K562 (cell line): ENCODE measurements around the gene PACSIN1. TPM values are rescaled to one million over a fixed set of nuclear protein-coding genes. Genes with fewer than 3 reads are reported as not detected.

Source experiments
- ATAC-seq: fragments of 200-7000 bp; cut with Tn5 transposase; 3 replicates; pipeline ENCODE4 v1.9.1; 2020; ENCODE audit warnings: moderate library complexity
- BruUV-seq: library from RNA; stranded (reverse); fragments of 400-500 nt; replicated peaks from 2 replicates; lab custom pipeline; 2021; lab: Mats Ljungman, UMichigan
- CTCF ChIA-PET: fragments of 300-600 bp; formaldehyde crosslinking; extraction: SDS; loops from one replicate; lab custom pipeline; 2021; ENCODE audit warnings: low intra/inter-chr PET ratio; lab: Yijun Ruan, JAX
- POLR2A ChIA-PET: fragments of 300-600, 350-650 bp; sonication (Branson Sonifier 250); formaldehyde crosslinking; extraction: SDS; loops from one replicate; lab custom pipeline; 2021; ENCODE audit warnings: antibody characterized with exemption, inconsistent platforms; lab: Yijun Ruan, JAX
- DNase-seq, 4 experiments: peaks; one replicate each; pipeline versions ENCODE4 v3.0.0 to v3.0.0-alpha.2; 2011 to 2018; ENCODE audit warnings: low spot score in 3 of 4, mixed read lengths in 3 of 4; ENCODE audit errors: extremely low read depth in 1 of 4
- FAIRE-seq: peaks from 2 replicates; lab custom pipeline; 2011; peaks lifted over from hg19 to GRCh38; lab: Jason Lieb, UNC
- H2AFZ ChIP-seq: 2 replicates; pipeline ENCODE4 v1.6.0; 2011; ENCODE audit warnings: low read depth, low read length, control low read depth, inconsistent platforms
- H3K27ac ChIP-seq: fragments of 200-600 bp; 3 replicates; pipeline ENCODE4 v1.8.0; 2011; ENCODE audit warnings: low read depth, mild to moderate bottlenecking, control low read depth, inconsistent platforms, low read length, moderate library complexity, mixed read lengths; ENCODE audit errors: extremely low read depth
- H3K27me3 ChIP-seq, 2 experiments: fragments of 300-600 bp in 1 of 2; 2 replicates in 1 of 2; 3 replicates in 1 of 2; pipeline versions ENCODE4 v1.6.0 to v1.8.0; 2011; ENCODE audit warnings: inconsistent platforms in 2 of 2, low read length in 2 of 2, mild to moderate bottlenecking in 1 of 2, mixed read lengths in 1 of 2, moderate library complexity in 1 of 2; ENCODE audit not compliant: control insufficient read depth in 2 of 2, insufficient read depth in 2 of 2
- H3K36me3 ChIP-seq: fragments of 300-600 bp; 3 replicates; pipeline ENCODE4 v1.8.0; 2011; ENCODE audit warnings: mild to moderate bottlenecking, low read length, inconsistent platforms; ENCODE audit not compliant: control insufficient read depth, insufficient read depth
- H3K4me1 ChIP-seq, 2 experiments: fragments of 200-600 bp in 1 of 2; replicated peaks in 1 of 2; 2 replicates in 1 of 2; 3 replicates in 1 of 2; pipeline versions ENCODE4 v1.5.1 to v1.8.0; 2011; ENCODE audit warnings: inconsistent platforms in 2 of 2, low read length in 2 of 2, mild to moderate bottlenecking in 1 of 2, mixed read lengths in 1 of 2, moderate library complexity in 1 of 2; ENCODE audit not compliant: control insufficient read depth in 2 of 2, insufficient read depth in 2 of 2
- H3K4me2 ChIP-seq: 2 replicates; pipeline ENCODE4 v1.6.1; 2011; ENCODE audit warnings: low read length, control low read depth, inconsistent platforms, mixed read lengths; ENCODE audit not compliant: insufficient read depth
- H3K4me3 ChIP-seq: fragments of 200-600 bp; sonication (generic), shearing (Covaris generic); 2 replicates; pipeline ENCODE4 v1.5.1; 2016; ENCODE audit warnings: control low read depth, inconsistent platforms
- H3K79me2 ChIP-seq: fragments of 200-600 bp; 3 replicates; pipeline ENCODE4 v1.8.0; 2011; ENCODE audit warnings: low read length, inconsistent platforms; ENCODE audit not compliant: control insufficient read depth, insufficient read depth
- H3K9ac ChIP-seq, 2 experiments: 2 replicates each; pipeline versions ENCODE4 v1.6.0 to v1.6.1; 2011; ENCODE audit warnings: low read depth in 2 of 2, low read length in 2 of 2, control low read depth in 1 of 2, inconsistent platforms in 1 of 2, mild to moderate bottlenecking in 1 of 2, mixed read lengths in 1 of 2; ENCODE audit not compliant: insufficient read depth in 1 of 2
- H3K9me1 ChIP-seq: one replicate; pipeline ENCODE4 v1.6.0; 2011; ENCODE audit warnings: inconsistent platforms, mild to moderate bottlenecking, low read length, moderate library complexity; ENCODE audit not compliant: control insufficient read depth, insufficient read depth
- H3K9me3 ChIP-seq: replicated peaks from 2 replicates; pipeline ENCODE4 v1.5.1; 2011; ENCODE audit warnings: low read depth, low read length, inconsistent platforms; ENCODE audit not compliant: control insufficient read depth, insufficient read depth
- H4K20me1 ChIP-seq: replicated peaks from 2 replicates; pipeline ENCODE4 v1.6.1; 2011; ENCODE audit warnings: low read length, inconsistent platforms, mixed read lengths; ENCODE audit not compliant: control insufficient read depth, insufficient read depth
- BCOR ChIP-seq: fragments of 450-650 bp; IDR thresholded peaks from 2 replicates; pipeline ENCODE4 v1.6.1; 2016
- RB1 ChIP-seq: fragments of 450-650 bp; IDR thresholded peaks from 2 replicates; pipeline ENCODE4 v1.6.1; 2017; ENCODE audit warnings: low read depth, mild to moderate bottlenecking
- RBM14 ChIP-seq: fragments of 200-400 bp; formaldehyde crosslinking; IDR thresholded peaks from 2 replicates; pipeline ENCODE4 v1.6.1; 2018; ENCODE audit warnings: low read depth, mild to moderate bottlenecking, low read length, moderate library complexity, borderline replicate concordance; ENCODE audit not compliant: insufficient read depth
- WGBS: fragments of 100-300 bp; shearing (Covaris generic); methylation state at CpG from one replicate; pipeline ENCODE4 v1.1.6; 2016; ENCODE audit warnings: low coverage, mixed read lengths; ENCODE audit not compliant: insufficient coverage; ENCODE audit errors: missing lambda C conversion rate; 5-methylcytosine and 5-hydroxymethylcytosine counted together
- in situ Hi-C: fragments of 300-500 bp; cut with MboI; formaldehyde crosslinking; loops from 4 replicates; pipeline ENCODE4 v1.15.0; 2018; ENCODE audit warnings: inconsistent platforms, mixed read lengths
- intact Hi-C: fragments of 100-400 bp; cut with micrococcal nuclease; formaldehyde crosslinking; loops from 2 replicates; pipeline ENCODE4 v1.14.2; 2022
- polyA plus RNA-seq, 8 experiments: library from polyadenylated mRNA; depleted of rRNA in 4 of 8; stranded (reverse) in 5 of 8; unstranded in 3 of 8; fragments of >200 nt; fragmentation: Nextera tagmentation in 2 of 8; fragmentation: Illumina TruSeq in 1 of 8; extraction: Ambion mirVana in 2 of 8; extraction: Trizol in 1 of 8; gene quantifications; 2 replicates each; pipeline versions ENCODE4 v1.2.1 to v1.2.3, GENCODE V29; 2011 to 2014; ENCODE audit warnings: inconsistent platforms in 1 of 8, missing spikeins in 1 of 8
- total RNA-seq, 7 experiments: library from RNA; depleted of rRNA in 6 of 7; stranded (reverse); fragments of >200 nt in 6 of 7; fragmentation: Illumina TruSeq in 2 of 7; extraction: Trizol in 2 of 7; gene quantifications; 2 replicates each; pipeline versions ENCODE4 v1.2.1 to v1.2.3, GENCODE V29; 2011 to 2021; ENCODE audit warnings: low replicate concordance in 1 of 7
- TF ChIP-seq, protein P1 (sequence below): IDR thresholded peaks from 2 replicates; pipeline ENCODE4 v1.6.1; 2014; ENCODE audit warnings: antibody characterized with exemption

The PACSIN1 gene
- total and polyA plus RNA-seq, 9 of the 15 experiments (the other 6 are each of a cell fraction or from before 2014, with no cell fraction given) = 0.01 to 1.7 (median 0.45) TPM

DNA sequence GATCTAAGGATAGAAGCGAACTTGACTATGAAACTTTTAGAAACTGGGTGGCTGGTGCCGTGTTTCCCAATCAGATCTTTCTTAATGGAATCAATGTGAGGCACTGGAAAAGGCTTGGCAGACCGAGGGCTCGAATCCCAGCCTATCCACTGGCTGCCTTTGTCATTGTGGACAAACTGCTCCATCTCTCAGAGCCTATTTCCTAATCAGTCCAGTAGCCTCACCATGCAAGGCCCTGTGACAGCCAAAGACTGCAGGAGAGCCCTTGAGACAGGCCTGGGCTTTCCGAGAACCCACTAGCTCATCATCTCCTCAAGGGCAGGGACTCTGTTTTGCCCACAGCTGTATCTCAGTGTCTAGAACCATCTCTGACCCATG is 46.9 kb downstream of the PACSIN1 start:
- WGBS = 49% methylated on average over 5 of the region's 5 CpGs
- H3K9ac ChIP-seq = no peak overlapping the region
- in situ Hi-C loops (no loop called here), intact Hi-C loops (no loop called here)
- ChIA-PET CTCF (no interaction called here), POLR2A (interaction anchor here (0.8 to 1.3 kb wide), 6 partner anchors 9 to 86 kb away, joined by 3 to 6 read pairs (median 3); no protein-coding TSS in a partner anchor)
- no peak overlapping the region for H3K4me2 ChIP-seq
- no peaks in the 10 kb centered on the region for H3K9me3 ChIP-seq
- peak overlapping the region; percentile 10 for H2AFZ ChIP-seq
- peaks cover 15 to 41% of the 10 kb centered on the region in 2 experiments; a peak in 4 of 5 replicates for H3K4me1 ChIP-seq
- ATAC-seq (no peak), FAIRE-seq (no peak), DNase-seq (no peak)
- no TSS peak for BruUV-seq
- H3K9me1 ChIP-seq = peaks cover 4% of the 10 kb centered on the region
- H3K4me3 ChIP-seq = no peak overlapping the region
- no peaks in the 10 kb centered on the region for H3K79me2 ChIP-seq
- no peaks in the 10 kb centered on the region for H4K20me1 ChIP-seq
- no peaks in the 10 kb centered on the region for H3K36me3 ChIP-seq
- H3K27me3 ChIP-seq = no peaks in the 10 kb centered on the region
- no peak for TF ChIP-seq BCOR
- TF ChIP-seq, protein P1, sequence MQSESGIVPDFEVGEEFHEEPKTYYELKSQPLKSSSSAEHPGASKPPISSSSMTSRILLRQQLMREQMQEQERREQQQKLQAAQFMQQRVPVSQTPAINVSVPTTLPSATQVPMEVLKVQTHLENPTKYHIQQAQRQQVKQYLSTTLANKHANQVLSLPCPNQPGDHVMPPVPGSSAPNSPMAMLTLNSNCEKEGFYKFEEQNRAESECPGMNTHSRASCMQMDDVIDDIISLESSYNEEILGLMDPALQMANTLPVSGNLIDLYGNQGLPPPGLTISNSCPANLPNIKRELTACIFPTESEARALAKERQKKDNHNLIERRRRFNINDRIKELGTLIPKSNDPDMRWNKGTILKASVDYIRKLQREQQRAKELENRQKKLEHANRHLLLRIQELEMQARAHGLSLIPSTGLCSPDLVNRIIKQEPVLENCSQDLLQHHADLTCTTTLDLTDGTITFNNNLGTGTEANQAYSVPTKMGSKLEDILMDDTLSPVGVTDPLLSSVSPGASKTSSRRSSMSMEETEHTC = no peak
- TF ChIP-seq RB1 = no peak
- TF ChIP-seq RBM14 = no peak
- no peak overlapping the region for H3K27ac ChIP-seq
